Fibroblast of mammary gland (primary cell): ENCODE measurements around the gene MC1R.
"Not testable (repeated sequence)": the region's sequence is repeated elsewhere in the genome, so short reads cannot be mapped to it uniquely, and the experiment has no call there.

Experiments used
- DNase-seq: peaks from one replicate; pipeline ENCODE4 v3.0.0-alpha.2; 2010; ENCODE audit warnings: low read depth
- H3K4me3 ChIP-seq: 2 replicates; pipeline ENCODE4 v1.5.1; 2011; ENCODE audit warnings: low read depth, mild to moderate bottlenecking, low read length, moderate library complexity; ENCODE audit not compliant: control insufficient read depth
- TF ChIP-seq, protein P1 (sequence below): conservative IDR thresholded peaks from 2 replicates; pipeline ENCODE4 v1.5.1; 2011; ENCODE audit warnings: low read depth, low read length, inconsistent platforms; ENCODE audit not compliant: control insufficient read depth, insufficient read depth

Gene MC1R

DNA sequence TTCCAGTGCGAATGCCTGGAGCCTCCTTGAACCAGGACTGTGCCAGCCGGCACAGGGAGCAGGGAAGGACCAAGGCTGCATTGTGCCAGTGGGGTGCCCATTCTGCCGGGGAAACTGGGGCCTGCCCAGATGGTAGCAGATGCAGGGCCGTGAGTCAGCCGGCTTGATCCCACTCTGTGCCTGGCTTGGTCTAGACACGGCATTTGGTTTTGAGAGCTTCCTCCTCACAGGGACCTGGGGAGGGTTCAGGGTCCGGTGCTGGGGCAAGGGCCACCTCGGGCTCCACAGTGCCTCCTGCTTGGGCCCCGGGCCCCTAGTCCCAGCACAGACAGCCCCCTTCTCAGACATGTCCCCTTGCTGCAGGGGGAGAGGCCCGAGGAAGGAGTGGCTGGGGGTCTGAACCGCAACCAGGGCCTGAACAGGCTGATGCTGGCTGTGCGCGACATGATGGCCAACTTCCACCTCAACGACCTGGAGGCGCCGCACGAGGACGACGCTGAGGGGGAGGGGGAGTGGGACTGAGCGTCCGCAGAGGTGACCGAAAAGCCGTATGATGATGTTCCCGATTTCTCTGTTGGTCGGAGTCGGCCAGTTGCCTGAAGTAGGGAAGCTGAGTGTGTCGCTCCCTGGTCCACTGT is 7.8 kb upstream of the MC1R start:
- no peak for DNase-seq
- no peak overlapping the region for H3K4me3 ChIP-seq
- TF ChIP-seq, protein P1, sequence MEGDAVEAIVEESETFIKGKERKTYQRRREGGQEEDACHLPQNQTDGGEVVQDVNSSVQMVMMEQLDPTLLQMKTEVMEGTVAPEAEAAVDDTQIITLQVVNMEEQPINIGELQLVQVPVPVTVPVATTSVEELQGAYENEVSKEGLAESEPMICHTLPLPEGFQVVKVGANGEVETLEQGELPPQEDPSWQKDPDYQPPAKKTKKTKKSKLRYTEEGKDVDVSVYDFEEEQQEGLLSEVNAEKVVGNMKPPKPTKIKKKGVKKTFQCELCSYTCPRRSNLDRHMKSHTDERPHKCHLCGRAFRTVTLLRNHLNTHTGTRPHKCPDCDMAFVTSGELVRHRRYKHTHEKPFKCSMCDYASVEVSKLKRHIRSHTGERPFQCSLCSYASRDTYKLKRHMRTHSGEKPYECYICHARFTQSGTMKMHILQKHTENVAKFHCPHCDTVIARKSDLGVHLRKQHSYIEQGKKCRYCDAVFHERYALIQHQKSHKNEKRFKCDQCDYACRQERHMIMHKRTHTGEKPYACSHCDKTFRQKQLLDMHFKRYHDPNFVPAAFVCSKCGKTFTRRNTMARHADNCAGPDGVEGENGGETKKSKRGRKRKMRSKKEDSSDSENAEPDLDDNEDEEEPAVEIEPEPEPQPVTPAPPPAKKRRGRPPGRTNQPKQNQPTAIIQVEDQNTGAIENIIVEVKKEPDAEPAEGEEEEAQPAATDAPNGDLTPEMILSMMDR = no peak

DNA sequence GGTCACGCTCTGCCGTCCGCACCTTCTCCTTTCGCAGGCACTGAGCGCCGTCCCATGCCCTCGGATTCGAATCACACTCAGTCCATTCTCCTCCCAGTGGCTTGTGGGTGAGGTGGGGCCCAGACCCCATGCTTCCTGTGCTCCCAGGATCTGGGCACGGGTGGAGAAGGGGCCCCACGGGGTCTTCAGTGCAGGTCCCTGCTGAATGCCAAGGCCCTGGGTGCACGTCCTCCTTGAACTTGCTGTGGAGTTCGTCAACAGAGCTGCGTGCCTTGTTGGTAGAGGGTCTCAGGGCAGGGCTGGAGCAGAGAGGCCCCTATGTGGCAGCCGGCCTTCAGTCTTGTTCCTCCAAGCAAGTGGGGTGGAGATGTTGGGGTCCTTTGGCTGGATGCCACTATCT is 7.3 kb upstream of the MC1R start:
- no peak overlapping the region for H3K4me3 ChIP-seq
- DNase-seq = no peak
- TF ChIP-seq, protein P1 = no peak

DNA sequence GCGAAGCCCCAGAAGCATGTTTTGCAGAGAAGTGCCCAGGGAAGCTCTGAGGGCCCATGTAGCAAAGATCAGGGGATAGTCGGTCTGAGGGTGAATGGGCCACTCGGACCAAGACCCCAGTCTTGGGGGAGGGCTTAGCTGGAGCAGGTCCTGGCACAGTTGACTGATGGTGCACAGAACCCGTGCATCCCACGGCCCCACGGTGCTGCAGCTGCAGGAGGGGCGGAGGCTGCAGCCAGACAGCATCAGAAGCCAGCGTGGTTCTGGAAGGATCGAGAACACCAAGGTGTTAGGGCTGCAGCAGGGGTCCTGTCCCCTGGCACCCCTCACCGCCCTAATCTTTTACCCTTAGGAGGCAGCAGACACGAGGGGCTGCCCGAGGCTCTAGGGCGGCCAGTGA is 6.5 kb upstream of the MC1R start:
- no peak overlapping the region for H3K4me3 ChIP-seq
- no peak for DNase-seq
- TF ChIP-seq, protein P1 = no peak

DNA sequence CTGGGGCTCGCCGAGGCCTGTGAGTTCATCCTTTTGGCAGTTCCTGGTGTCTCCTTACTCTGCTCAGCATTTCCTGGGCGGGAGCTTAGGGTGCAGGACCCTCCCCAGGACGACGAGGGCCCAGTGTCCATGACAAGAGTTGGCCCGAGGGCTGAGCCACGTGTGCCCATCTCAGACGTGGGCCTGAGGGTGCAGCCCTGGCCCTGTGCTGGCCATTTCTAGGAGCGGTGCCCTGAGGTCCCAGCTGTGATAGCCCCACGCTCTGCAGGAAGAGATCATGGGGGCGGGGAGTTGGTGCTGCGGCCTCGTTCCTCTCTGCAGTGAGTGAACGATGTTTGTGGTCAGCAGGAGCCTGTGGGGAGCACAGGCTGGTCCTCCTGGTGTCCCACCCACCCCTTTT is 6.0 kb upstream of the MC1R start:
- TF ChIP-seq, protein P1 = no peak
- no peak overlapping the region for H3K4me3 ChIP-seq
- DNase-seq = no peak

DNA sequence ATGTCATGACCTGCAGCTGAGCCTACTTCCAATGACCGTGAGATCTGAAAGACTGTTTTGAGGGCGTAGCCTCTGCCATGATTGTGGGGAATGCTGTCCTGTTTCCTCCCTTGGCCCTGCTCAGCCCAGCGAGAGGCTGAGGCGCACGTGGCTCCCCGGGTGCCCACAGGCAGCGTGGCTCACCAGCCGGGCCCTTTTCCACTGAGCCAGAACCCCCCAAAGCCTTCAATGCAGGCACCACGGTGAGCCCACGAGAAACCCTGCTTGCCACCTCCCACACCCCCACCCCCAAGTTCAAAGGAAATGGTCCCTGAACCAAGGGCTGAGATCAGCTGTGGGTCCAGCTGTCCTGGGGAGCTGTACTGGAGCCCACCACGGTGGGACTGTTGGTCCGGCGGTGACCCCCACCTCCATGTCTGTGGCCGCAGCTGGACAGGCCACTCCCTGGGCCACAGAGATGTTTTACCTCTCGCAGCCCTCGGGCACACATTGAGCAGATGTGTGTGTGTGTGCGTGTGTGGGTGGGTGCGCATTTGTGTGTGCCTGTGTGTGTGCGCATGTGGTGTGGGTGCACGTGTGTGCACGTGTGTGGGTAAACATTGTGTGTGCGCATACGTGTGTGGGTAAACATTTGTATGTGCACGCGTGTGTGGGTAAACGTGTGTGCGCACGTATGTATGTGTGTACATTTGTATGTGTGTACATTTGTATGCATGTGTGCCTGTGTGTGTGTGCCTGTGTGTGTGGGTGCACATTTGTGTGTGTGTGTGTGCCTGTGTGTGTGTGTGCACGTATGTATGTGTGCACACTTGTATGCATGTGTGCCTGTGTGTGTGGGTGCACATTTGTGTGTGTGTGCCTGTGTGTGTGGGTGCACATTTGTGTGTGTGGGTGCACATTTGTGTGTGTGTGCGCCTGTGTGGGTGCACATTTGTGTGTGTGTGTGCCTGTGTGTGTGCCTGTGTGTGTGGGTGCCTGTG is 5.0 kb upstream of the MC1R start:
- H3K4me3 ChIP-seq = no peak overlapping the region
- TF ChIP-seq, protein P1 = no peak
- DNase-seq = no peak

DNA sequence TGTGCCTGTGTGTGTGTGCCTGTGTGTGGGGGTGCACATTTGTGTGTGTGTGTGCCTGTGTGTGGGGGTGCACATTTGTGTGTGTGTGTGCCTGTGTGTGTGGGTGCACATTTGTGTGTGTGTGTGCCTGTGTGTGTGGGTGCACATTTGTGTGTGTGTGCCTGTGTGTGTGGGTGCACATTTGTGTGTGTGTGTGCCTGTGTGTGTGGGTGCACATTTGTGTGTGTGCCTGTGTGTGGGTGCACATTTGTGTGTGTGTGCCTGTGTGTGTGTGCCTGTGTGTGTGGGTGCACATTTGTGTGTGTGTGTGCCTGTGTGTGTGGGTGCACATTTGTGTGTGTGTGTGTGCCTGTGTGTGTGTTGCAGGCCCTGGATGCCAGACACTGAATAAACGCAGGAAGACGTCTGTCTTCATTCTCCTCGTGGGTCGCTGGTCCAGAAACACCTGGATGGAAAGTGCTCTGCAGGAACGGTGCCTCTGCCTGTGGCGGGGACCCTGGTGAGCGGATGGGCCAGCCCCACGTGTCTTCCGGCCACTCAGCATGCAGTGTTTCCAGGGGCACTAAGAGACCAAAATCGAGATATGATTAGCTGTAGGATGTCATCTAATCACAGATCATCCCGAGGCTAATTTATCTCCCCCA is 3.9 kb upstream of the MC1R start:
- H3K4me3 ChIP-seq, DNase-seq: not testable (repeated sequence)
